K562 (cell line): ENCODE data around the gene PTPN18.
"Not testable (repeated sequence)": the region's sequence is repeated elsewhere in the genome, so short reads cannot be mapped to it uniquely, and the experiment has no call there.

Experiments used
- ATF2 ChIP-seq: sonication (generic); formaldehyde crosslinking; IDR thresholded peaks from 2 replicates; pipeline ENCODE4 v1.8.1; 2022; ENCODE audit warnings: missing genetic modification reagents
- BHLHE40 ChIP-seq: IDR thresholded peaks from 2 replicates; pipeline ENCODE4 v1.6.1; 2011; ENCODE audit warnings: low read length, improper control_type of control experiment
- FOXA1 ChIP-seq: fragments of 450-650 bp; IDR thresholded peaks from 2 replicates; pipeline ENCODE4 v1.6.1; 2016; ENCODE audit warnings: mild to moderate bottlenecking, borderline replicate concordance
- POLR2G ChIP-seq: fragments of 200-400 bp; formaldehyde crosslinking; IDR thresholded peaks from 2 replicates; pipeline ENCODE4 v1.6.1; 2017; ENCODE audit warnings: low read depth, mild to moderate bottlenecking, antibody characterized with exemption, low read length, moderate library complexity

- TF ChIP-seq POLR2G; FOXA1; ATF2 (CRISPR knock-in tag); BHLHE40: not testable (repeated sequence)
Measured at GRCh38 chr2:130406280-130406679, 50.4 kb downstream of the PTPN18 start.
